Measurements from ENCODE around the gene RAB3B. TPM values are rescaled to one million over a fixed set of nuclear protein-coding genes. Genes with fewer than 3 reads are reported as not detected.
A peak's percentile ranks its signal among the peaks of the same experiment; 100 is the strongest.

The RAB3B gene
- total and polyA plus RNA-seq, 9 of the 15 experiments (the other 6 are each of a cell fraction or from before 2014, with no cell fraction given) = 0.07 to 0.47 (median 0.27) TPM

DNA sequence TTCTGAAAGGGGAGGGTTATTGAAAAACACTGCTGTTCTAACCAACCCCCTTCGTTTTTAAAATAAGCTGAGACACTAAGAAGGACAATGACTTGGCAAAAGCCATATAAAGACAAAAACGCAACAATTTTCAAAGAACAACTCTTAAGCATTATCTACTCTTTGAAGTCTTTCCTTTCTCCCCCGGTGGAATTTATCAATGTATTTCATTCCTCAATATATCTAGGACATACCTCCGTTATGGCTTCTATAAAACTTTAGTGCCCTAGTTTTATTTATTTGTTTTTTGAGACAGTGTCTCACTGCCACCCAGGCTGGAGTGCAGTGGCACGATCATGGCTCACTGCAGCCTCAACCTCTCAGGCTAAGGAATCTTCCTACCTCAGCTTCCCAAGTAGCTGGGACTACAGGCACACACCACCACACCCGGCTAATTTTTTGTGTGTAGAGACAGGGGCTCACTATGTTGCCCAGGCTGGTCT is 115.2 kb downstream of the RAB3B start:
- Histone ChIP-seq H3K27me3 (ENCODE audit: control insufficient read depth in 2 of 2, insufficient read depth in 2 of 2, low read length in 2 of 2) (no peaks in the 10 kb centered on the region), H3K27ac (ENCODE audit: extremely low read depth, low read depth, low read length) (peak overlapping the region; percentile 98), H3K4me1 (replicated peaks in 1 of 2; ENCODE audit: control insufficient read depth in 2 of 2, insufficient read depth in 2 of 2, low read length in 2 of 2) (peaks cover 7 to 29% of the 10 kb centered on the region in 2 experiments; a peak in 4 of 5 replicates), H2AFZ (ENCODE audit: low read depth, low read length) (peak overlapping the region; percentile 21), H3K36me3 (ENCODE audit: control insufficient read depth, insufficient read depth, low read length) (peaks cover 25% of the 10 kb centered on the region), H3K9me1 (ENCODE audit: control insufficient read depth, insufficient read depth, low read length) (no peaks in the 10 kb centered on the region), H3K4me2 (ENCODE audit: insufficient read depth, low read length) (peak overlapping the region; percentile 97), H3K79me2 (ENCODE audit: control insufficient read depth, insufficient read depth, low read length) (peaks cover 82% of the 10 kb centered on the region), H4K20me1 (replicated peaks; ENCODE audit: control insufficient read depth, insufficient read depth, low read length) (no peaks in the 10 kb centered on the region; the same call in 1 of the 2 replicates), H3K4me3 (peak overlapping the region; percentile 78), H3K9me3 (replicated peaks; ENCODE audit: control insufficient read depth, insufficient read depth, low read depth, low read length) (no peaks in the 10 kb centered on the region), H3K9ac (ENCODE audit: insufficient read depth in 1 of 2, low read depth in 2 of 2, low read length in 2 of 2) (peak overlapping the region; percentile 89 to 99)
- DNase-seq (ENCODE audit: extremely low read depth in 1 of 4, low spot score in 3 of 4) = peak in 3 of 4 experiments; percentile 20 to 57 (median 47)
- ChIA-PET POLR2A (interaction anchor here (0.6 to 4.6 kb wide), 10 partner anchors 11 to 408 kb away, joined by 3 to 47 read pairs (median 4); no protein-coding TSS in a partner anchor), CTCF (ENCODE audit: low intra/inter-chr PET ratio) (no interaction called here)
- intact Hi-C loops (cut with micrococcal nuclease) (loop anchor here (5.0 kb wide), 4 partner anchors 33 to 903 kb away; partner anchors contain the start of gene CDKN2C), in situ Hi-C loops (cut with MboI) (no loop called here)
- FAIRE-seq = peak; percentile 67
- BruUV-seq (replicated peaks) = no TSS peak
- WGBS (ENCODE audit: insufficient coverage, low coverage, missing lambda C conversion rate) = under 1% methylated on average over 6 of the region's 6 CpGs
- peak; percentile 19 for ATAC-seq
- TF ChIP-seq CCNT2 (IDR thresholded peaks at IDR 0.05; ENCODE audit: borderline replicate concordance, extremely low read depth, insufficient read length, low read depth, low read length) = no peak
- TF ChIP-seq ELF2 (CRISPR knock-in tag; IDR thresholded peaks at IDR 0.05) = no peak
- TF ChIP-seq CCAR2 (IDR thresholded peaks at IDR 0.05; ENCODE audit: low read depth, low read length) = no peak
- TF ChIP-seq SMAD4 (CRISPR knock-in tag; conservative IDR thresholded peaks at IDR 0.05) = 0 out of 2 replicates have a peak, but pooled peaks have one; percentile 33
- no peak for TF ChIP-seq ILF3 (IDR thresholded peaks at IDR 0.05; ENCODE audit: borderline replicate concordance)
- TF ChIP-seq, protein P1, sequence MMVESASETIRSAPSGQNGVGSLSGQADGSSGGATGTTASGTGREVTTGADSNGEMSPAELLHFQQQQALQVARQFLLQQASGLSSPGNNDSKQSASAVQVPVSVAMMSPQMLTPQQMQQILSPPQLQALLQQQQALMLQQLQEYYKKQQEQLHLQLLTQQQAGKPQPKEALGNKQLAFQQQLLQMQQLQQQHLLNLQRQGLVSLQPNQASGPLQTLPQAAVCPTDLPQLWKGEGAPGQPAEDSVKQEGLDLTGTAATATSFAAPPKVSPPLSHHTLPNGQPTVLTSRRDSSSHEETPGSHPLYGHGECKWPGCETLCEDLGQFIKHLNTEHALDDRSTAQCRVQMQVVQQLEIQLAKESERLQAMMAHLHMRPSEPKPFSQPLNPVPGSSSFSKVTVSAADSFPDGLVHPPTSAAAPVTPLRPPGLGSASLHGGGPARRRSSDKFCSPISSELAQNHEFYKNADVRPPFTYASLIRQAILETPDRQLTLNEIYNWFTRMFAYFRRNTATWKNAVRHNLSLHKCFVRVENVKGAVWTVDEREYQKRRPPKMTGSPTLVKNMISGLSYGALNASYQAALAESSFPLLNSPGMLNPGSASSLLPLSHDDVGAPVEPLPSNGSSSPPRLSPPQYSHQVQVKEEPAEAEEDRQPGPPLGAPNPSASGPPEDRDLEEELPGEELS (CRISPR knock-in tag; IDR thresholded peaks at IDR 0.05; ENCODE audit: borderline replicate concordance) = no peak
- TF ChIP-seq, protein P2, sequence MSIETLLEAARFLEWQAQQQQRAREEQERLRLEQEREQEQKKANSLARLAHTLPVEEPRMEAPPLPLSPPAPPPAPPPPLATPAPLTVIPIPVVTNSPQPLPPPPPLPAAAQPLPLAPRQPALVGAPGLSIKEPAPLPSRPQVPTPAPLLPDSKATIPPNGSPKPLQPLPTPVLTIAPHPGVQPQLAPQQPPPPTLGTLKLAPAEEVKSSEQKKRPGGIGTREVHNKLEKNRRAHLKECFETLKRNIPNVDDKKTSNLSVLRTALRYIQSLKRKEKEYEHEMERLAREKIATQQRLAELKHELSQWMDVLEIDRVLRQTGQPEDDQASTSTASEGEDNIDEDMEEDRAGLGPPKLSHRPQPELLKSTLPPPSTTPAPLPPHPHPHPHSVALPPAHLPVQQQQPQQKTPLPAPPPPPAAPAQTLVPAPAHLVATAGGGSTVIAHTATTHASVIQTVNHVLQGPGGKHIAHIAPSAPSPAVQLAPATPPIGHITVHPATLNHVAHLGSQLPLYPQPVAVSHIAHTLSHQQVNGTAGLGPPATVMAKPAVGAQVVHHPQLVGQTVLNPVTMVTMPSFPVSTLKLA (conservative IDR thresholded peaks at IDR 0.05) = peak in 1 of 2 experiments; percentile 41; a peak in 1 of 4 replicates
- no peak for TF ChIP-seq CBX5 (IDR thresholded peaks at IDR 0.05; ENCODE audit: borderline replicate concordance, low read depth)
- TF ChIP-seq BACH1 (tag; IDR thresholded peaks at IDR 0.05) = peak; percentile 85
- TF ChIP-seq ERF (CRISPR knock-in tag; IDR thresholded peaks at IDR 0.05) = 0 out of 2 replicates have a peak, but pooled peaks have one; percentile 23
- TF ChIP-seq MAFF (IDR thresholded peaks at IDR 0.05; ENCODE audit: low read length) = peak; percentile 91
- peak; percentile 54; the same call in 1 of the 2 replicates for TF ChIP-seq POLR2A (conservative IDR thresholded peaks at IDR 0.05)
- no peak for TF ChIP-seq KDM1A (IDR thresholded peaks at IDR 0.05)
- TF ChIP-seq TAF9B (IDR thresholded peaks at IDR 0.05; ENCODE audit: partially characterized antibody) = no peak
- TF ChIP-seq DMBX1 (CRISPR knock-in tag; IDR thresholded peaks at IDR 0.05; ENCODE audit: borderline replicate concordance) = peak; percentile 37; the same call in 1 of the 2 replicates
- TF ChIP-seq ZNF766 (CRISPR knock-in tag; conservative IDR thresholded peaks at IDR 0.05) = 0 out of 2 replicates have a peak, but pooled peaks have one; percentile 30
- TF ChIP-seq FOXM1 (IDR thresholded peaks at IDR 0.05; ENCODE audit: low read depth) = peak; percentile 24; the same call in 1 of the 2 replicates
- TF ChIP-seq FOXM1 (CRISPR knock-in tag; IDR thresholded peaks at IDR 0.05; ENCODE audit: low read depth) = no peak
- TF ChIP-seq, protein P3, sequence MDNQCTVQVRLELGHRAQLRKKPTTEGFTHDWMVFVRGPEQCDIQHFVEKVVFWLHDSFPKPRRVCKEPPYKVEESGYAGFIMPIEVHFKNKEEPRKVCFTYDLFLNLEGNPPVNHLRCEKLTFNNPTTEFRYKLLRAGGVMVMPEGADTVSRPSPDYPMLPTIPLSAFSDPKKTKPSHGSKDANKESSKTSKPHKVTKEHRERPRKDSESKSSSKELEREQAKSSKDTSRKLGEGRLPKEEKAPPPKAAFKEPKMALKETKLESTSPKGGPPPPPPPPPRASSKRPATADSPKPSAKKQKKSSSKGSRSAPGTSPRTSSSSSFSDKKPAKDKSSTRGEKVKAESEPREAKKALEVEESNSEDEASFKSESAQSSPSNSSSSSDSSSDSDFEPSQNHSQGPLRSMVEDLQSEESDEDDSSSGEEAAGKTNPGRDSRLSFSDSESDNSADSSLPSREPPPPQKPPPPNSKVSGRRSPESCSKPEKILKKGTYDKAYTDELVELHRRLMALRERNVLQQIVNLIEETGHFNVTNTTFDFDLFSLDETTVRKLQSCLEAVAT (IDR thresholded peaks at IDR 0.05) = peak in 1 of 2 experiments; percentile 91; a peak in 2 of 4 replicates
